ENCODE measurements around the gene KIF23. TPM values are rescaled to one million over a fixed set of nuclear protein-coding genes. Genes with fewer than 3 reads are reported as not detected.

The KIF23 gene
- 4.9 and 5.3 TPM in 2 replicates for total RNA-seq

DNA sequence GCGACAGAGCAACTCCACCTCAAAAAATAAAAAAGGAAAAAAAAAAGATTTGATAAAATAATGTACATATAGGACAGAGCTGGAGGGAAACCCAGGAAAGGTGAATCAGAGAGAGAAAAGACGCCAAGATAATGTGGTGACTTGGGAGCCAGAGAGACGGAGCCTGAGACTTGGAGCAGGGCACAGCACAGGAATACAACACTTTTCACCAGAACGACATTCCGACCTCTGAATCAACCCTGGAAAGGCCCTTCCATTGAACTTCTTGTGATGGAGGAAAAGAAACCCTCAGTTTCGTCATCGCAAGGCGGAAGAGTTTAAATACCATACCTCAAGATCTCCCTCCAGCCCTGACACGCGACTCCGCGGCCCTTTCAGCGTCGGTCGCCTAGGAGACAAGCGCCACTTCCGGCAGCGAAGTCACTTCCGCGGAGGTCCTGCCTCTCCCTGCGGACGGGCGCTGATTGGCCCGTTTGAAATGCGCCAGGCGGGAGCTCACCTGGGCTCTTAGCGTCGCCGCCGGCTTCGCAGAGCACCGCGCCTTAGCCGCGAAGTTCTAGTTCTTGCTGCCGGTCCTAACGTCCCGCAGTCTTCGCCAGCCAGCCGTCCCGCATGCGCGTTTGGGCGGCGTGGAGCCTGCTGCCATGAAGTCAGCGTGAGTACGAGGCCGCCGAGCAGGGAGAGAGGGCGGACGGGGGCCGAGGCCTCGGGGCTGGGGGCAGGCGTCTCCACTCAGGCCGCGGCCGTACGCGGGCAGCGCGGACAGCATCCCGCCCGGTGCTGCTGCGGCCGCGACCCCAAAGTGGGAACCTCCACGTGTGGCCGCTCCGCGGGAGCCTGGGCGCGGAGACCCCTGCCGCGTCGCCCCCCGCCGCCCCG, at the start of gene KIF23:
Gene KIF23, plus strand, starts transcription at position 528 of the 879 bp plus-strand sequence. Its CDS starts 117 bp downstream, at position 645.

DNA sequence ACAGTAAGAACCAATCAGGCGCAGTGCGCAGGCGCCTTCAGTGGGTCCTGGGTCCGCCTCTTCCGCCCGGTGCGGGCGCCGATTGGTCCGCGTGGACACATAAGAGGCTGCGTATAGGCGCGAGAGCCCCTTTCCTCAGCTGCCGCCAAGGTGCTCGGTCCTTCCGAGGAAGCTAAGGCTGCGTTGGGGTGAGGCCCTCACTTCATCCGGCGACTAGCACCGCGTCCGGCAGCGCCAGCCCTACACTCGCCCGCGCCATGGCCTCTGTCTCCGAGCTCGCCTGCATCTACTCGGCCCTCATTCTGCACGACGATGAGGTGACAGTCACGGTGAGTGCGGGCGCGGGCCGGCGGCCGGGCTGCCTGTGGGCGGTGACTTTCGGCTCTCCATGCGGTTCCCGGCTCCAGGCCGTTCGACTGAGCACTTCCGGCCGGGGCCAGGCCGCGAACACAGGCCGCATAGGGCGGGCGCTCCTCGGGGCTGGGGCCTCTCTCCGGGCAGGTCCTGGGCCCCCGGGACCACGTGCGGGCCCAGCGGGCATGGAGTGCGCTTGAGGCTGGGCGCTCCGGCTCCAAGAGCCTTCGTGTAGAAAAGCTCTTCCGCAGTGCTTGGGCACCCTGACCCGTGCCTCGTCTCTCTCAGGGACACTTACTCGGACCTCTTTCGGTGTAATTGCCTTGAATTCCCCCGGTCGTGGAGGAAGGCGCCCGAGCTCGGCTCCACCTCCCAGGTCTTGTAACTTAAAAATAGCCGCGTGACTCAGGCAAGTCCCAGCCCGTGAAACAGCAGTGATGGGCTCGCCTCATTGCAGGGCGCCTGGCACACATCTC, 38.8 kb downstream of the KIF23 start, which contains the start of gene RPLP1:
Gene RPLP1, plus strand, starts transcription at position 127 of the 830 bp plus-strand sequence. Its CDS starts 131 bp downstream, at position 258.

Other genes with a start within 250 kb of the KIF23 start
- 0.22 TPM in 1 of 2 replicates, not detected in the other for gene PAQR5, start 115.4 kb upstream of the KIF23 start, total RNA-seq
- 57.8 and 102 TPM in 2 replicates for gene RPLP1, start 38.5 kb downstream of the KIF23 start, total RNA-seq